Loucy (cell line): ENCODE data around the gene CASP7.

Experiments
- H2AFZ ChIP-seq: fragments of 200-600 bp; sonication (generic); 2 replicates; pipeline ENCODE4 v1.6.0; 2016; ENCODE audit warnings: antibody characterized with exemption, mild to moderate bottlenecking, low read length, moderate library complexity
- H3F3A ChIP-seq: fragments of 200-600 bp; 2 replicates; pipeline ENCODE4 v1.6.0; 2016; ENCODE audit warnings: antibody characterized with exemption, low read depth, mild to moderate bottlenecking
- H3K27me3 ChIP-seq: fragments of 200-600 bp; sonication (generic); 2 replicates; pipeline ENCODE4 v1.6.1; 2014; ENCODE audit warnings: low read length, mild to moderate bottlenecking; ENCODE audit not compliant: insufficient read depth, poor library complexity, severe bottlenecking
- H3K36me3 ChIP-seq: fragments of 200-600 bp; sonication (generic); 2 replicates; pipeline ENCODE4 v1.6.1; 2016; ENCODE audit warnings: low read length; ENCODE audit not compliant: insufficient read depth
- H3K4me1 ChIP-seq: fragments of 200-600 bp; sonication (generic); 2 replicates; pipeline ENCODE4 v1.5.1; 2014; ENCODE audit warnings: low read length, mild to moderate bottlenecking; ENCODE audit not compliant: insufficient read depth, poor library complexity, severe bottlenecking
- H3K4me2 ChIP-seq: fragments of 200-600 bp; sonication (generic); 2 replicates; pipeline ENCODE4 v1.6.0; 2014; ENCODE audit warnings: antibody characterized with exemption, low read length, low read depth, mild to moderate bottlenecking; ENCODE audit not compliant: poor library complexity, severe bottlenecking
- H3K4me3 ChIP-seq: fragments of 200-600 bp; sonication (generic); 2 replicates; pipeline ENCODE4 v1.5.1; 2014; ENCODE audit warnings: low read length, mild to moderate bottlenecking, mixed read lengths; ENCODE audit not compliant: poor library complexity, severe bottlenecking
- H3K79me2 ChIP-seq: fragments of 200-600 bp; sonication (generic); 2 replicates; pipeline ENCODE4 v1.6.1; 2014; ENCODE audit warnings: low read length; ENCODE audit not compliant: insufficient read depth
- H3K9ac ChIP-seq: fragments of 200-600 bp; sonication (generic); 2 replicates; pipeline ENCODE4 v1.6.0; 2014; ENCODE audit warnings: mild to moderate bottlenecking, low read depth, low read length, moderate library complexity; ENCODE audit not compliant: poor library complexity, severe bottlenecking
- H3K9me2 ChIP-seq: fragments of 200-600 bp; sonication (generic); replicated peaks from 2 replicates; pipeline ENCODE4 v1.6.1; 2016; ENCODE audit warnings: low read depth, low read length, mixed read lengths
- H3K9me3 ChIP-seq: fragments of 200-600 bp; sonication (generic); 2 replicates; pipeline ENCODE4 v1.6.1; 2014; ENCODE audit warnings: mild to moderate bottlenecking, antibody characterized with exemption, low read length, low read depth; ENCODE audit not compliant: insufficient read depth
- H4K20me1 ChIP-seq: fragments of 200-600 bp; sonication (generic); 2 replicates; pipeline ENCODE4 v1.6.0; 2014; ENCODE audit warnings: antibody characterized with exemption, low read length, mild to moderate bottlenecking; ENCODE audit not compliant: insufficient read depth, poor library complexity, severe bottlenecking
- CTCF ChIP-seq: fragments of 200-600 bp; sonication (generic); conservative IDR thresholded peaks from 2 replicates; pipeline ENCODE4 v1.5.1; 2014; ENCODE audit warnings: mild to moderate bottlenecking, antibody characterized with exemption, low read length
- EZH2phosphoT487 ChIP-seq: fragments of 200-600 bp; IDR thresholded peaks from 2 replicates; pipeline ENCODE4 v1.6.1; 2018; ENCODE audit warnings: antibody characterized with exemption, mild to moderate bottlenecking, moderate library complexity, borderline replicate concordance

Gene CASP7

GRCh38 chr10:113665806-113666354 lies 13.8 kb upstream of the CASP7 start:
- H3K9ac ChIP-seq: no peak overlapping the region
- H3K9me2 ChIP-seq: no peaks in the 10 kb centered on the region
- H3K4me2 ChIP-seq: no peak overlapping the region
- H3F3A ChIP-seq: no peaks in the 10 kb centered on the region
- H4K20me1 ChIP-seq: no peaks in the 10 kb centered on the region
- no peaks in the 10 kb centered on the region for H3K4me1 ChIP-seq
- no peak overlapping the region for H3K4me3 ChIP-seq
- H3K9me3 ChIP-seq: no peaks in the 10 kb centered on the region
- H3K27me3 ChIP-seq: no peaks in the 10 kb centered on the region
- H3K36me3 ChIP-seq: no peaks in the 10 kb centered on the region
- no peak overlapping the region for H2AFZ ChIP-seq
- TF ChIP-seq EZH2phosphoT487: no peak
- TF ChIP-seq CTCF: no peak
- H3K79me2 ChIP-seq: no peaks in the 10 kb centered on the region

GRCh38 chr10:113666682-113667252 lies 12.9 kb upstream of the CASP7 start:
- Histone ChIP-seq H3K4me1 (no peaks in the 10 kb centered on the region), H3K79me2 (no peaks in the 10 kb centered on the region), H3K9ac (no peak overlapping the region), H3K27me3 (no peaks in the 10 kb centered on the region), H3K36me3 (no peaks in the 10 kb centered on the region), H3K9me3 (no peaks in the 10 kb centered on the region), H3K9me2 (no peaks in the 10 kb centered on the region), H2AFZ (no peak overlapping the region), H3K4me2 (no peak overlapping the region), H4K20me1 (no peaks in the 10 kb centered on the region), H3K4me3 (no peak overlapping the region), H3F3A (no peaks in the 10 kb centered on the region)
- TF ChIP-seq CTCF (no peak), EZH2phosphoT487 (no peak)

GRCh38 chr10:113680190-113681111 lies 739 bp downstream of the CASP7 start:
- no peaks in the 10 kb centered on the region for H3K27me3 ChIP-seq
- peak overlapping the region; percentile 98 for H2AFZ ChIP-seq
- H4K20me1 ChIP-seq: peaks cover 15% of the 10 kb centered on the region
- peaks cover 52% of the 10 kb centered on the region for H3K79me2 ChIP-seq
- H3K4me1 ChIP-seq: peaks cover 33% of the 10 kb centered on the region
- peak overlapping the region; percentile 93 for H3K4me3 ChIP-seq
- H3K9me3 ChIP-seq: no peaks in the 10 kb centered on the region
- H3K9ac ChIP-seq: peak overlapping the region; percentile 88
- H3K36me3 ChIP-seq: no peaks in the 10 kb centered on the region
- no peak for TF ChIP-seq EZH2phosphoT487
- TF ChIP-seq CTCF: no peak
- no peaks in the 10 kb centered on the region; the same call in 1 of the 2 replicates for H3F3A ChIP-seq
- no peaks in the 10 kb centered on the region for H3K9me2 ChIP-seq
- peak overlapping the region; percentile 99 for H3K4me2 ChIP-seq
